Body of pancreas (tissue), 4 donors: ENCODE results near the gene ATP11A. TPM values are rescaled to one million over a fixed set of nuclear protein-coding genes. Genes with fewer than 3 reads are reported as not detected.

Experiments
- ATAC-seq: fragments of 150-250 bp; one replicate; pipeline ENCODE4 v1.9.1; 2016
- DNase-seq, 4 donors: peaks; one replicate each; pipeline ENCODE4 v3.0.0-alpha.2; 2019
- H3K27ac ChIP-seq, 4 donors: fragments of 200-600 bp; sonication (generic); 1 replicate in 3 of 4; 2 replicates in 1 of 4; pipeline versions ENCODE4 v1.5.1 to v1.6.1; 2016 to 2019; ENCODE audit warnings: mild to moderate bottlenecking in 1 of 4, mixed read lengths in 1 of 4, moderate library complexity in 1 of 4
- H3K27me3 ChIP-seq, 2 donors: fragments of 200-600 bp; sonication (generic); one replicate each; pipeline ENCODE4 v1.6.0; 2016; ENCODE audit warnings: mild to moderate bottlenecking in 1 of 2
- H3K36me3 ChIP-seq, 2 donors: fragments of 200-600 bp; sonication (generic); replicated peaks in 1 of 2; 2 replicates each; pipeline ENCODE4 v1.5.1; 2016; ENCODE audit warnings: low read depth in 2 of 2; ENCODE audit not compliant: insufficient read depth in 1 of 2
- H3K4me1 ChIP-seq: fragments of 200-600 bp; sonication (generic); one replicate; pipeline ENCODE4 v1.6.0; 2016
- H3K4me3 ChIP-seq, 2 donors: fragments of 200-600 bp; sonication (generic); 1 replicate in 1 of 2; 2 replicates in 1 of 2; pipeline ENCODE4 v1.5.1; 2016 to 2019
- H3K9me3 ChIP-seq, 3 donors: fragments of 200-600 bp; sonication (generic); 1 replicate in 2 of 3; 2 replicates in 1 of 3; pipeline ENCODE4 v1.5.1; 2016
- POLR2A ChIP-seq, 3 donors: fragments of 450-650 bp; IDR thresholded peaks; one replicate each; pipeline ENCODE4 v1.6.1; 2016; ENCODE audit warnings: antibody characterized with exemption in 3 of 3, mild to moderate bottlenecking in 2 of 3
- WGBS, 2 donors: methylation state at CpG; one replicate each; pipeline ENCODE4 v1.1.5; 2017; 5-methylcytosine and 5-hydroxymethylcytosine counted together
- intact Hi-C: fragments of 100-400 bp; cut with DNase I; formaldehyde crosslinking; loops from one replicate; pipeline ENCODE4 v1.15.1; 2023
- total RNA-seq, 2 donors: library from RNA; depleted of rRNA; stranded (reverse); fragments of >200 nt; gene quantifications; one replicate each; pipeline ENCODE4 v1.1.0, GENCODE V29; 2016
- TF ChIP-seq, protein P1 (sequence below), 7 experiments: fragments of 450-650 bp in 4 of 7; fragments of 200-600 bp in 3 of 7; sonication (generic) in 3 of 7; IDR thresholded peaks; one replicate each; pipeline ENCODE4 v1.5.1; 2016 to 2019; ENCODE audit warnings: antibody characterized with exemption in 7 of 7

ATP11A gene
- total RNA-seq, 2 donors from 2014 or later: 24.1 to 33.9 TPM

DNA sequence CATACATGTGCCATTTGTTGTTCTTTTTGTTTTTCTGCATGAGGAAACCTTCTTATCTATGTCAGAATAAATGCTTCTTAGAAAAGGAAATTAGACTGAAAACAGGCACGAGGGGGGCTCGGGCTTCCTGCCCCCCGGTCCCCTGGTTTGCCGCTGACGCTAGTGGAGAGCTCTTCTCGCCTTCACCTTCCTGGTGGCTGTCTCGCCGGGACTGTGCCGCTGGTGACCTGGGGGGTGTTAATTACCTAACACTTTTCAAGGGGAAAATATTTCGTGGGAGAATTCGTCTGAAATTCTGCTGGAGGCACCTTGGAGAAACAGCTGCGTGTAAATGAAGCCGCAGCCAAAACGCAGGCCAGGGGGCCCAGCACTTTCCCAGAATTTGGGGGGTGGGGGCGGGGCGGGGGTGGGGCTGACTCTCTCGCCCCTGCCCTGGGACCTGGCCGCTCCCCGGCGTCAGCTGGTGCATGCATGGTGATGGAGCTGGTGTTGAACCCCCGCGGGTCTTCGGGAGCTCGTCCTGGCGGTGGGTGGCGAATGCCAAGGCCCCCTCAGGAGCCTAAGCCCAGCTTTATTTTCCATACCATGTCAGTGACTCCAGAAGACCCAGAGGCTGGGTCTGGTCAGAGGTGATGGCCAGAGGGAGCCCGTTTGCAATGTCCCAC is 220.9 kb downstream of the ATP11A start:
- Histone ChIP-seq H3K27me3 (no peaks in the 10 kb centered on the region), H3K4me1 (peaks cover 8% of the 10 kb centered on the region), H3K27ac (no peak overlapping the region), H3K36me3 (no peaks in the 10 kb centered on the region), H3K4me3 (no peak overlapping the region), H3K9me3 (no peaks in the 10 kb centered on the region)
- intact Hi-C loops: no loop called here
- no peak for ATAC-seq
- DNase-seq: no peak
- TF ChIP-seq POLR2A (IDR thresholded peaks at IDR 0.05): no peak
- TF ChIP-seq, protein P1, sequence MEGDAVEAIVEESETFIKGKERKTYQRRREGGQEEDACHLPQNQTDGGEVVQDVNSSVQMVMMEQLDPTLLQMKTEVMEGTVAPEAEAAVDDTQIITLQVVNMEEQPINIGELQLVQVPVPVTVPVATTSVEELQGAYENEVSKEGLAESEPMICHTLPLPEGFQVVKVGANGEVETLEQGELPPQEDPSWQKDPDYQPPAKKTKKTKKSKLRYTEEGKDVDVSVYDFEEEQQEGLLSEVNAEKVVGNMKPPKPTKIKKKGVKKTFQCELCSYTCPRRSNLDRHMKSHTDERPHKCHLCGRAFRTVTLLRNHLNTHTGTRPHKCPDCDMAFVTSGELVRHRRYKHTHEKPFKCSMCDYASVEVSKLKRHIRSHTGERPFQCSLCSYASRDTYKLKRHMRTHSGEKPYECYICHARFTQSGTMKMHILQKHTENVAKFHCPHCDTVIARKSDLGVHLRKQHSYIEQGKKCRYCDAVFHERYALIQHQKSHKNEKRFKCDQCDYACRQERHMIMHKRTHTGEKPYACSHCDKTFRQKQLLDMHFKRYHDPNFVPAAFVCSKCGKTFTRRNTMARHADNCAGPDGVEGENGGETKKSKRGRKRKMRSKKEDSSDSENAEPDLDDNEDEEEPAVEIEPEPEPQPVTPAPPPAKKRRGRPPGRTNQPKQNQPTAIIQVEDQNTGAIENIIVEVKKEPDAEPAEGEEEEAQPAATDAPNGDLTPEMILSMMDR (IDR thresholded peaks at IDR 0.05): no peak
- 80 to 85% methylated on average over 21 to 23 of the region's 27 CpGs for WGBS, 2 donors

DNA sequence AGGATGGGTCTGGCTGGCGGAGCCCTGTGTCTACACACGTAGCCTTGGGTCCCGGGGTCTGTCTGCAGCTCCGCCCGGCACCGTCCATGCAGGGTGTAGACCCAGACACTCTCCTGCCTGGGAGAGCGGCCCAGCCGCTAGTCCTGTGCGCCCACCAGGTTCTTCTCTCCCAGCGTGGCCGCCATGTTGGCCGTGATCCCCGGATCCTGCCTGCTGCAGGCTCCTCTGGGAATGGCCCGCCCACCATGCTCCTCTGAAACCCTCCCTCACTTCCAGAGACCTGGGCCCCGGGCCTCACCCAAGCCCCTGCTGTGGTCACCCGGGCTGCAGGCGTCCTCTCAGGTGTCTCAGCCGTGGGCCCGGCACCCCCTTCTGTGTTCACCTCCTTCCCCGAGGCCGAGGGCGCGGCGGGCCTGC is 221.5 kb downstream of the ATP11A start:
- Histone ChIP-seq H3K4me1 (peaks cover 8% of the 10 kb centered on the region), H3K36me3 (no peaks in the 10 kb centered on the region), H3K27me3 (no peaks in the 10 kb centered on the region), H3K9me3 (no peaks in the 10 kb centered on the region), H3K27ac (no peak overlapping the region), H3K4me3 (no peak overlapping the region)
- no peak for ATAC-seq
- no peak for TF ChIP-seq POLR2A (IDR thresholded peaks at IDR 0.05)
- TF ChIP-seq, protein P1 (IDR thresholded peaks at IDR 0.05): no peak
- intact Hi-C loops: no loop called here
- WGBS, 2 donors: 96% methylated on average over 9 to 23 of the region's 24 CpGs
- DNase-seq: no peak

DNA sequence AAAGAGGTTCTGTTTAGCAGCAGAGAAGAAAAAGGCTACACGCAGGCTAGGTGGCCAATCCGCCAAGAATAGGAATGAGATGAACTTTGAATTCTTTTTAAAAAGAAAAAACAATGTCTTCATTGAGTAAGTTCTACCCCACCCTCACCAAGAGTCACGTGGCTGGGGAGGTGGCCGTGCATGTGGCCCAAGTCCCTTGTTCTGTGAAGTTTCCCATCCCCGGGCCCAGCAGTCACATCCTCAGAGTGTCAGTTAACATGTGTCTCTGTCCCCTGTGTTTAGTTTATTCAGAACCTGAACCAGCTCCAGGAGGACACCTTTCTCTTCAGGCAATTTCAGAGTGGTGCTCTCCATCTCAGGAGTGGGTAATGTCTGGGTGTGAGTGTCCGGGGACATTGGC is 222.0 kb downstream of the ATP11A start:
- no peak for DNase-seq
- no peak for TF ChIP-seq POLR2A (IDR thresholded peaks at IDR 0.05)
- TF ChIP-seq, protein P1 (IDR thresholded peaks at IDR 0.05): no peak
- intact Hi-C loops: no loop called here
- no peaks in the 10 kb centered on the region for H3K9me3 ChIP-seq
- H3K4me3 ChIP-seq: no peak overlapping the region
- no peak overlapping the region for H3K27ac ChIP-seq
- ATAC-seq: no peak
- no peaks in the 10 kb centered on the region for H3K36me3 ChIP-seq
- WGBS, 2 donors: 95 to 96% methylated on average over 6 of the region's 6 CpGs
- H3K4me1 ChIP-seq: peaks cover 8% of the 10 kb centered on the region
- H3K27me3 ChIP-seq: no peaks in the 10 kb centered on the region

DNA sequence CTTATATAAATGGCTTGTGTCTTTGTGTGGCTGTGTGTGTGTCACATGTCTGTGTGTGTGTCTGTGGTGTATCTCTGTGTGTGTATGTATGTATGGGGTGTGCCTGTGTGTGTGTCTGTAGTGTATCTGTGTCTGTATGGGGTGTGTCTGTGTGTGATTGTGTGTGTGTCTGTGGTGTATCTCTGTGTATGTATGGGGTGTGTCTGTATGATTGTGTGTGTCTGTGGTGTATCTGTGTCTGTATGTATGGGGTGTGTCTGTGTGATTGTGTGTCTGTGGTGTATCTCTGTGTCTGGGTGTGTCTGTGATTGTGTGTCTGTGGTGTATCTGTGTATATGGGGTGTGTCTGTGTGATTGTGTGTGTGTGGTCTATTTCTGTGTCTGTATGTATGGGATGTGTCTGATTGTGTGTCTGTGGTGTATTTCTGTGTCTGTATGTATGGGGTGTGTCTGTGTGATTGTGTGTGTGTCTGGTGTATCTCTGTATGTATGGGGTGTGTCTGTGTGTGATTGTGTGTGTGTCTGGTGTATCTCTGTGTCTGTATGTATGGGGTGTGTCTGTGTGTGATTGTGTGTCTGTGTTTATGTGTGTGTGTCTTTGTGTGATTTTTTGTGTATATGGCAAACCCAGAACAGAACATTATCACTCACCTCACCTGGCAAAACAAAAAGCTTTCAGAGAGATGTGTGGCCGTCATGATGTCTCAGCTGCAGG is 223.0 kb downstream of the ATP11A start:
- H3K27ac ChIP-seq: no peak overlapping the region
- no peak overlapping the region for H3K4me3 ChIP-seq
- no peak for DNase-seq
- TF ChIP-seq, protein P1 (IDR thresholded peaks at IDR 0.05): no peak
- no peak for TF ChIP-seq POLR2A (IDR thresholded peaks at IDR 0.05)
- no peaks in the 10 kb centered on the region for H3K9me3 ChIP-seq
- no peaks in the 10 kb centered on the region for H3K36me3 ChIP-seq
- no peaks in the 10 kb centered on the region for H3K4me1 ChIP-seq
- intact Hi-C loops: no loop called here
- ATAC-seq: no peak
- 10 to 33% methylated on average over 1 of the region's 1 CpG for WGBS, 2 donors
- no peaks in the 10 kb centered on the region for H3K27me3 ChIP-seq
